GM21390 (cell line): ENCODE data around the gene JKAMP.

Experiments
- ATAC-seq: cut with Tn5 transposase; IDR thresholded peaks from one replicate; pipeline ENCODE4 v1.9.1; 2021; ENCODE audit not compliant: unreplicated experiment

Gene JKAMP

DNA sequence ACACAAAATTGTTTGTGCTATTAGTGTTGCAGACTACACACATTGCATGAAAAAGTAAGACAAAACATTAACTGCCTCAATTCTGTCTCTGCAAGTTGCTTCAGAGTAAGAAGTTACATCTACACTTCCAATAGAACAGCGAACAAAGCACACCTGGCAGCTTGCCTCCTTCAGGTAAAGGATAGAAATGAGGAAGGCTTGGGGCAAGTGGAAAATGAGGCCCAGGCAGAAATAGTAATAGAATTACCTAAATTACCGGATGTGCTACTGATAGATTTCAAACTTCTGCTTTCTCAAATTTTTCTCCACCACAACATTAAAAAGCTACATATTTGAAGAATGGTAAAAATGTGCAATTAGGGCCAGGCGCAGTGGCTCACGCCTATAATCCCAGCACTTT is 54.6 kb downstream of the JKAMP start:
- no peak for ATAC-seq

DNA sequence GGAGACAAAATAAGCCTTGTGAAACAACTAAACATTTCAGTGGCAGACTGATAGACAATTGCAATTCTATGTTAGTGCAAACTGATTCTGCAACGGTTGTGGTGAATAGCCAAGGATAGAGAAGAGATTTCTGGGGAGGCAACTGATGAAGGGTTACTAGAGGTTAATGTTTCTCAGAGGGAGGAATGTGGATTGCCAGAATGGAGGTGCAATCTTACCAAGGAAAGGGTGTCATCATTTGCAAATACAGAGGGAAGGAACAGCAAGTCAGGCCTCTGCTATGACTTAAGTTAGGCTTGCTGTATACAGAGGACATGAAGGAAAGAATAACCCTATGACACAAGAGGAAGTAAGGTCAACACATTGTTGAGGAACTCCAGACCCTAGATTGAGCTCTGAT is 56.5 kb downstream of the JKAMP start:
- ATAC-seq: no peak

DNA sequence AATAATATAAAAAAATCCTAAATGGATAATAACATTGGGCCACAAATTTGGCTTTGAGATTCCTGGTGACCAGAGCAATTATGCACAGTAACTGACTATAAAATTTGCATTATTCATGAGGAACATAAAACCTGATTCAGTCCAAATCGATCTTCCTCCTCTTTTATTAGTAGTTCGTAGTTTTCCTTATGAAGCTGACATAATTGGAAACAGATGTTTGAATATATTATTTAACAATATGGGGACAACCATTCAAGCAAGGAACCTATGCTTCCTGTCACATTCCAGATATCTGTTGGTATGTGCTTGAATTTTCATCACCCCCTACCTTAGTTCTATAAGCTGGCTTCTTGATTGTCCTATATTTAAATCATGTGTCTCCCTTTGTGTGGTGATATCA is 57.4 kb downstream of the JKAMP start:
- ATAC-seq: no peak

DNA sequence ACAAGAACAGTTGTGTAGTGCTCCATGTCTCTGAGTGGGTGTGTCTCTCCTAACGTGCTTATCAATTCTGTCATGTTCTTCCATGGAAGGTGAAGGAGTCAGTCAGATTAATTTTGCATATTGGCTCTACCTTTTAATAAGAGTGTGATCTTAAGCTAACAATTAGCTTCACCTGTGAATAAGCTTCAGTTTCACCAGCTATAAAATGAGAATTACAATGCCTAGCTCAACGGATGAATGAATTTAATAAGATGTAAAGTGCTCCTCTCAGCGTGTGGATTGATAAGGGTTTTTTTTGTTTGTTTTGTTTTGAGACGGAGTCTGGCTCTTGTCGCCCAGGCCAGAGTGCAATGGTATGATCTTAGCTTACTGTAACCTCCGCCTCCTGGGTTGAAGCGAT is 59.6 kb downstream of the JKAMP start:
- no peak for ATAC-seq

DNA sequence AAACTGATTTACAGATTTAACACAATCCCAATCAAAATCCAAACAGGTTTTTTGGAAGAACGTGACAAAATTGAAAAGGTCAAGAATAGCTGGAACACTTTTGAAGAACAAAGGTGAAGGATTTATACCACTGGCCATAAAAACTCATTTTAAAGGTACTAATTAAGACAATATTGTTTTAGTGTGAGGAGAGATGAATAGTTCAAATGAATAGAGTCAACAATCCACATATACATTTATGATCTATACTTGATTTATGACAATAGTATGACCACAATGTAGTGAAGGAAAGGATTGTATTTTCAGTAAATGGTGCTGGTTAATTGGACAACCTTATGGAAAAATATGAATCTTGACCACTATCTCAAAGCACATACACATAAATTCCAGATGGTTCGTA is 63.0 kb downstream of the JKAMP start:
- no peak for ATAC-seq
